ENCODE results near the gene P2RY14.

DNA sequence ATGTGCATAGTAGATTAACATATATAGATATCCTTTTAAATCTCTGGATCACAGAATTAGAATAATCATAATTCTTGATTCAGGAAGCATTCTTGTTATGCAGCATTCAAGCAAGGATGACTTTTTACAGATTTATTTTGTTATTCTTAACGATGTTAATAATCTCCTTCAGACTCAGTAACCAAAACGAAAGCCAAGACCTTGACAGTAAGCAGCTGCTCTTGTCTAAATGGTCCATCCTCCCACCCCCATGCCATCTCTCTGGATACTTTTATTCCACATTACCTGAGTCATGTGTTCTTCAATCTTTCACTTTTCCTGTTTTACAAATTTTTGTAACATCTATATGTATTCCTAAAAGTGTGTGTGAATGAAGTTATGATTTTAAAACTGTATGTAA, 42.0 kb downstream of the P2RY14 start:
- TF ChIP-seq EZH2phosphoT487 (IDR thresholded peaks at IDR 0.05; ENCODE audit: borderline replicate concordance): no peak
- TF ChIP-seq, protein P1, sequence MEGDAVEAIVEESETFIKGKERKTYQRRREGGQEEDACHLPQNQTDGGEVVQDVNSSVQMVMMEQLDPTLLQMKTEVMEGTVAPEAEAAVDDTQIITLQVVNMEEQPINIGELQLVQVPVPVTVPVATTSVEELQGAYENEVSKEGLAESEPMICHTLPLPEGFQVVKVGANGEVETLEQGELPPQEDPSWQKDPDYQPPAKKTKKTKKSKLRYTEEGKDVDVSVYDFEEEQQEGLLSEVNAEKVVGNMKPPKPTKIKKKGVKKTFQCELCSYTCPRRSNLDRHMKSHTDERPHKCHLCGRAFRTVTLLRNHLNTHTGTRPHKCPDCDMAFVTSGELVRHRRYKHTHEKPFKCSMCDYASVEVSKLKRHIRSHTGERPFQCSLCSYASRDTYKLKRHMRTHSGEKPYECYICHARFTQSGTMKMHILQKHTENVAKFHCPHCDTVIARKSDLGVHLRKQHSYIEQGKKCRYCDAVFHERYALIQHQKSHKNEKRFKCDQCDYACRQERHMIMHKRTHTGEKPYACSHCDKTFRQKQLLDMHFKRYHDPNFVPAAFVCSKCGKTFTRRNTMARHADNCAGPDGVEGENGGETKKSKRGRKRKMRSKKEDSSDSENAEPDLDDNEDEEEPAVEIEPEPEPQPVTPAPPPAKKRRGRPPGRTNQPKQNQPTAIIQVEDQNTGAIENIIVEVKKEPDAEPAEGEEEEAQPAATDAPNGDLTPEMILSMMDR (conservative IDR thresholded peaks at IDR 0.05; ENCODE audit: low read length): no peak

All from Loucy (cell line).